HepG2 (cell line): ENCODE measurements around the gene BCL2L11. TPM values are rescaled to one million over a fixed set of nuclear protein-coding genes. Genes with fewer than 3 reads are reported as not detected.
A peak's percentile ranks its signal among the peaks of the same experiment; 100 is the strongest.

Source experiments
- AKAP8 ChIP-seq: sonication (generic); formaldehyde crosslinking; IDR thresholded peaks from 2 replicates; pipeline ENCODE4 v1.5.1; 2020; ENCODE audit warnings: mild to moderate bottlenecking, missing genetic modification reagents
- CREB1 ChIP-seq, 2 experiments: fragments of 450-650 bp in 1 of 2; IDR thresholded peaks; 2 replicates each; pipeline ENCODE4 v1.6.1; 2016 to 2017; ENCODE audit warnings: control low read depth in 1 of 2, mild to moderate bottlenecking in 1 of 2, missing compliant biosample characterization in 1 of 2, missing genetic modification characterization in 1 of 2
- E2F1 ChIP-seq: sonication (generic); formaldehyde crosslinking; IDR thresholded peaks from 2 replicates; pipeline ENCODE4 v1.5.0; 2020; ENCODE audit warnings: missing genetic modification reagents
- ESRRA ChIP-seq: sonication (generic); formaldehyde crosslinking; IDR thresholded peaks from 2 replicates; pipeline ENCODE4 v1.5.1; 2020; ENCODE audit warnings: mild to moderate bottlenecking, low read depth, missing genetic modification reagents
- FOXJ3 ChIP-seq: sonication (generic); formaldehyde crosslinking; IDR thresholded peaks from 2 replicates; pipeline ENCODE4 v1.4.0; 2020; ENCODE audit warnings: missing genetic modification reagents, mild to moderate bottlenecking, borderline replicate concordance
- GATAD1 ChIP-seq: IDR thresholded peaks from 2 replicates; pipeline ENCODE4 v1.6.1; 2016; ENCODE audit warnings: missing genetic modification reagents, missing compliant biosample characterization
- GTF2F1 ChIP-seq: fragments of 150-350 bp; IDR thresholded peaks from 2 replicates; pipeline ENCODE4 v1.6.1; 2014; ENCODE audit warnings: low read length
- IRF2 ChIP-seq: IDR thresholded peaks from 2 replicates; pipeline ENCODE4 v1.6.1; 2018; ENCODE audit warnings: missing genetic modification reagents, missing compliant biosample characterization
- KDM6A ChIP-seq: IDR thresholded peaks from 2 replicates; pipeline ENCODE4 v1.6.1; 2016; ENCODE audit warnings: low read depth
- MATR3 ChIP-seq: sonication (generic); formaldehyde crosslinking; IDR thresholded peaks from 2 replicates; pipeline ENCODE4 v1.4.0; 2020; ENCODE audit warnings: missing genetic modification reagents
- POGZ ChIP-seq: sonication (generic); formaldehyde crosslinking; IDR thresholded peaks from 2 replicates; pipeline ENCODE4 v1.4.0; 2020; ENCODE audit warnings: mild to moderate bottlenecking, missing genetic modification reagents
- RBM22 ChIP-seq: fragments of 200-400 bp; formaldehyde crosslinking; optimal IDR thresholded peaks from 2 replicates; pipeline ENCODE3; 2017; ENCODE audit warnings: mild to moderate bottlenecking, low read length, moderate library complexity
- RXRA ChIP-seq: sonication (generic); formaldehyde crosslinking; IDR thresholded peaks from 2 replicates; pipeline ENCODE4 v1.5.1; 2020; ENCODE audit warnings: missing genetic modification reagents
- SAFB2 ChIP-seq: sonication (generic); formaldehyde crosslinking; IDR thresholded peaks from 2 replicates; pipeline ENCODE4 v1.5.1; 2020; ENCODE audit warnings: missing genetic modification reagents, low read depth, mild to moderate bottlenecking, borderline replicate concordance
- XBP1 ChIP-seq: sonication (generic); formaldehyde crosslinking; IDR thresholded peaks from 2 replicates; pipeline ENCODE4 v1.5.0; 2020; ENCODE audit warnings: missing genetic modification reagents
- YEATS2 ChIP-seq: sonication (generic); formaldehyde crosslinking; IDR thresholded peaks from 2 replicates; pipeline ENCODE4 v1.4.0; 2020; ENCODE audit warnings: missing genetic modification reagents, borderline replicate concordance
- ZMYM3 ChIP-seq: sonication (generic); formaldehyde crosslinking; IDR thresholded peaks from 2 replicates; pipeline ENCODE4 v1.5.1; 2020; ENCODE audit warnings: mild to moderate bottlenecking, missing genetic modification reagents
- ZMYM4 ChIP-seq: sonication (generic); formaldehyde crosslinking; IDR thresholded peaks from 2 replicates; pipeline ENCODE4 v1.8.1; 2023; ENCODE audit warnings: mild to moderate bottlenecking, missing genetic modification reagents
- ZNF10 ChIP-seq: sonication (generic); formaldehyde crosslinking; IDR thresholded peaks from 2 replicates; pipeline ENCODE4 v1.4.0; 2020; ENCODE audit warnings: mild to moderate bottlenecking, low read depth, missing genetic modification reagents, borderline replicate concordance
- ZNF317 ChIP-seq: sonication (generic); formaldehyde crosslinking; IDR thresholded peaks from 2 replicates; pipeline ENCODE4 v1.5.0; 2020; ENCODE audit warnings: mild to moderate bottlenecking, missing genetic modification reagents
- ZNF362 ChIP-seq: sonication (generic); formaldehyde crosslinking; IDR thresholded peaks from 2 replicates; pipeline ENCODE4 v1.4.0; 2020; ENCODE audit warnings: missing genetic modification reagents, mild to moderate bottlenecking, borderline replicate concordance
- ZNF563 ChIP-seq: sonication (generic); formaldehyde crosslinking; IDR thresholded peaks from 2 replicates; pipeline ENCODE4 v1.8.0; 2022; ENCODE audit warnings: mild to moderate bottlenecking, moderate library complexity, missing genetic modification reagents
- ZNF567 ChIP-seq: sonication (generic); formaldehyde crosslinking; IDR thresholded peaks from 2 replicates; pipeline ENCODE4 v1.8.1; 2023; ENCODE audit warnings: mild to moderate bottlenecking, missing genetic modification reagents, borderline replicate concordance
- ZNF607 ChIP-seq: sonication (generic); formaldehyde crosslinking; IDR thresholded peaks from 2 replicates; pipeline ENCODE4 v1.5.1; 2020; ENCODE audit warnings: missing genetic modification reagents, mild to moderate bottlenecking, borderline replicate concordance
- ZNF678 ChIP-seq: sonication (generic); formaldehyde crosslinking; IDR thresholded peaks from 2 replicates; pipeline ENCODE4 v1.4.0; 2020; ENCODE audit warnings: mild to moderate bottlenecking, missing genetic modification reagents
- polyA plus RNA-seq, 8 experiments: library from polyadenylated mRNA; depleted of rRNA in 3 of 8; stranded (reverse) in 7 of 8; unstranded in 1 of 8; fragments of >200 nt; fragmentation: Illumina TruSeq in 4 of 8; extraction: Trizol in 4 of 8; gene quantifications; 2 replicates each; pipeline versions ENCODE4 v1.2.1 to v1.2.3, GENCODE V29; 2011 to 2016; ENCODE audit warnings: low read depth in 4 of 8, missing spikeins in 1 of 8, mixed read lengths in 1 of 8; ENCODE audit not compliant: insufficient read depth in 1 of 8
- total RNA-seq, 5 experiments: library from RNA; depleted of rRNA; stranded (reverse); fragments of >200 nt; fragmentation: Illumina TruSeq; extraction: Trizol; gene quantifications; 2 replicates each; pipeline ENCODE4 v1.2.3, GENCODE V29; 2016; ENCODE audit warnings: low read depth in 1 of 5
- TF ChIP-seq, protein P1 (sequence below): IDR thresholded peaks from 2 replicates; pipeline ENCODE4 v1.6.1; 2016; ENCODE audit warnings: mild to moderate bottlenecking
- TF ChIP-seq, protein P2 (sequence below): sonication (generic); formaldehyde crosslinking; IDR thresholded peaks from 2 replicates; pipeline ENCODE4 v1.5.0; 2020; ENCODE audit warnings: missing genetic modification reagents

BCL2L11 gene
- total and polyA plus RNA-seq, 2 of the 13 experiments (the other 11 are each of a cell fraction or from before 2014, with no cell fraction given) = 6.1 to 9.7 TPM

GRCh38 chr2:111120253-111121027 is at the start of gene BCL2L11 (continued):
- TF ChIP-seq ZNF317 (CRISPR knock-in tag) (no peak), RBM22 (no peak), E2F1 (CRISPR knock-in tag) (peak; percentile 93), ZNF362 (CRISPR knock-in tag) (peak; percentile 67; the same call in 1 of the 2 replicates), ZNF607 (CRISPR knock-in tag) (peak; percentile 98), GATAD1 (CRISPR knock-in tag) (peak; percentile 48; the same call in 1 of the 2 replicates), POGZ (CRISPR knock-in tag) (0 out of 2 replicates have a peak, but pooled peaks have one; percentile 77), RXRA (CRISPR knock-in tag) (peak; percentile 82), ZNF563 (CRISPR knock-in tag) (peak; percentile 95), CREB1 (IDR thresholded peaks at IDR 0.05) (no peak; the same call in 1 of the 2 replicates), CREB1 (CRISPR knock-in tag; IDR thresholded peaks at IDR 0.05) (no peak), ZNF10 (CRISPR knock-in tag) (no peak), YEATS2 (CRISPR knock-in tag) (peak; percentile 81), ZMYM4 (CRISPR knock-in tag) (peak; percentile 97), ESRRA (peak; percentile 93), IRF2 (CRISPR knock-in tag) (peak; percentile 24; the same call in 1 of the 2 replicates), KDM6A (CRISPR knock-in tag) (0 out of 2 replicates have a peak, but pooled peaks have one; percentile 23), ZNF567 (CRISPR knock-in tag) (peak; percentile 77), FOXJ3 (CRISPR knock-in tag) (0 out of 2 replicates have a peak, but pooled peaks have one; percentile 66), MATR3 (CRISPR knock-in tag) (no peak), ZMYM3 (CRISPR knock-in tag) (peak; percentile 36), ZNF678 (CRISPR knock-in tag) (peak; percentile 99), GTF2F1 (peak; percentile 76), XBP1 (no peak), SAFB2 (CRISPR knock-in tag) (peak; percentile 94), AKAP8 (CRISPR knock-in tag) (0 out of 2 replicates have a peak, but pooled peaks have one; percentile 18)
- TF ChIP-seq, protein P1, sequence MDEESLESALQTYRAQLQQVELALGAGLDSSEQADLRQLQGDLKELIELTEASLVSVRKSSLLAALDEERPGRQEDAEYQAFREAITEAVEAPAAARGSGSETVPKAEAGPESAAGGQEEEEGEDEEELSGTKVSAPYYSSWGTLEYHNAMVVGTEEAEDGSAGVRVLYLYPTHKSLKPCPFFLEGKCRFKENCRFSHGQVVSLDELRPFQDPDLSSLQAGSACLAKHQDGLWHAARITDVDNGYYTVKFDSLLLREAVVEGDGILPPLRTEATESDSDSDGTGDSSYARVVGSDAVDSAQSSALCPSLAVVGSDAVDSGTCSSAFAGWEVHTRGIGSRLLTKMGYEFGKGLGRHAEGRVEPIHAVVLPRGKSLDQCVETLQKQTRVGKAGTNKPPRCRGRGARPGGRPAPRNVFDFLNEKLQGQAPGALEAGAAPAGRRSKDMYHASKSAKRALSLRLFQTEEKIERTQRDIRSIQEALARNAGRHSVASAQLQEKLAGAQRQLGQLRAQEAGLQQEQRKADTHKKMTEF (CRISPR knock-in tag) = peak; percentile 97
- TF ChIP-seq, protein P2, sequence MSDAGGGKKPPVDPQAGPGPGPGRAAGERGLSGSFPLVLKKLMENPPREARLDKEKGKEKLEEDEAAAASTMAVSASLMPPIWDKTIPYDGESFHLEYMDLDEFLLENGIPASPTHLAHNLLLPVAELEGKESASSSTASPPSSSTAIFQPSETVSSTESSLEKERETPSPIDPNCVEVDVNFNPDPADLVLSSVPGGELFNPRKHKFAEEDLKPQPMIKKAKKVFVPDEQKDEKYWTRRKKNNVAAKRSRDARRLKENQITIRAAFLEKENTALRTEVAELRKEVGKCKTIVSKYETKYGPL (CRISPR knock-in tag) = peak; percentile 56; the same call in 1 of the 2 replicates
